Stimulated activated CD4-positive, alpha-beta T cell treated with anti-CD3 and anti-CD28 coated beads, TNF-alpha, amount 100 ng/mL, for 1 hour (primary cell): ENCODE data around the gene C6orf120.

Experiments
- DNase-seq, 3 donors: peaks; one replicate each; pipeline ENCODE4 v3.0.0-alpha.2; 2020; ENCODE audit warnings: low read depth in 3 of 3, low spot score in 1 of 3

The C6orf120 gene

GRCh38 chr6:169724494-169725124, 22.7 kb downstream of the C6orf120 start, which contains the start of gene PHF10:
Gene PHF10, minus strand, starts transcription at chr6:169724500. Its CDS starts 569 bp downstream, at chr6:169723931.
- peak in 2 of 3 donors; percentile 47 to 67 for DNase-seq

GRCh38 chr6:169725125-169726048, 23.5 kb downstream of the C6orf120 start:
- DNase-seq = peak in 1 of 3 donors; percentile 4

- no peak for DNase-seq
Measured at GRCh38 chr6:169726049-169726400, 24.1 kb downstream of the C6orf120 start.

- no peak for DNase-seq
Measured at GRCh38 chr6:169726963-169727362, 25.0 kb downstream of the C6orf120 start.

GRCh38 chr6:169729961-169730360, 28.0 kb downstream of the C6orf120 start:
- DNase-seq = no peak

GRCh38 chr6:169738204-169738975, 36.5 kb downstream of the C6orf120 start:
- no peak for DNase-seq

GRCh38 chr6:169738976-169739529, 37.1 kb downstream of the C6orf120 start:
- no peak for DNase-seq

- DNase-seq = no peak
Measured at GRCh38 chr6:169741344-169741743, 39.4 kb downstream of the C6orf120 start.

- no peak for DNase-seq
Measured at GRCh38 chr6:169745405-169745804, 43.5 kb downstream of the C6orf120 start.

GRCh38 chr6:169746556-169746955, 44.6 kb downstream of the C6orf120 start:
- DNase-seq = no peak

- DNase-seq = peak; percentile 67 to 91 (median 87)
Measured at GRCh38 chr6:169751242-169752073, 49.5 kb downstream of the C6orf120 start, which contains the start of the genes DYNLT2 and ERMARD. Gene DYNLT2, minus strand, starts transcription at chr6:169751572. Its CDS starts 114 bp downstream, at chr6:169751458. Gene ERMARD, plus strand, starts transcription at chr6:169751622. Its CDS starts 36 bp downstream, at chr6:169751658.

- peak in 1 of 3 donors; percentile 3 for DNase-seq
Measured at GRCh38 chr6:169752074-169752623, 50.2 kb downstream of the C6orf120 start.
